Kidney (tissue), 14 donors: Measurements from ENCODE around the gene ZMYM4. TPM values are rescaled to one million over a fixed set of nuclear protein-coding genes. Genes with fewer than 3 reads are reported as not detected.

ENCODE experiments used
- DNase-seq, 5 donors: peaks; one replicate each; pipeline ENCODE4 v3.0.0-alpha.2; 2013 to 2020
- FAIRE-seq: peaks from 2 replicates; lab custom pipeline; 2012; peaks lifted over from hg19 to GRCh38; lab: Jason Lieb, UNC
- H3K27ac ChIP-seq, 2 donors: one replicate each; pipeline ENCODE4 v1.7.0; 2013; ENCODE audit warnings: low read depth in 2 of 2, low read length in 2 of 2, inconsistent platforms in 1 of 2
- H3K27me3 ChIP-seq: one replicate; pipeline ENCODE4 v1.7.1; 2013; ENCODE audit warnings: low read length, inconsistent platforms; ENCODE audit not compliant: control insufficient read depth, insufficient read depth
- H3K36me3 ChIP-seq, 3 donors: one replicate each; pipeline versions ENCODE4 v1.7.0 to v1.7.1; 2013; ENCODE audit warnings: low read length in 3 of 3, control low read depth in 1 of 3, inconsistent platforms in 1 of 3; ENCODE audit not compliant: insufficient read depth in 3 of 3, control insufficient read depth in 2 of 3
- H3K4me1 ChIP-seq, 3 donors: one replicate each; pipeline versions ENCODE4 v1.7.0 to v1.7.1; 2013; ENCODE audit warnings: low read length in 3 of 3, inconsistent platforms in 1 of 3, low read depth in 1 of 3; ENCODE audit not compliant: control insufficient read depth in 2 of 3, insufficient read depth in 2 of 3
- H3K4me3 ChIP-seq, 3 donors: one replicate each; pipeline versions ENCODE4 v1.7.0 to v1.8.1; 2013; ENCODE audit warnings: low read length in 3 of 3, control low read depth in 1 of 3, inconsistent platforms in 1 of 3
- H3K9ac ChIP-seq, 3 donors: one replicate each; pipeline versions ENCODE4 v1.7.0 to v1.7.1; 2013; ENCODE audit warnings: low read length in 3 of 3, control low read depth in 1 of 3, inconsistent platforms in 1 of 3
- H3K9me3 ChIP-seq, 3 donors: one replicate each; pipeline versions ENCODE4 v1.7.0 to v1.7.1; 2013; ENCODE audit warnings: low read length in 3 of 3, control low read depth in 1 of 3, inconsistent platforms in 1 of 3; ENCODE audit not compliant: control insufficient read depth in 2 of 3, insufficient read depth in 1 of 3
- CTCF ChIP-seq: IDR thresholded peaks from 3 replicates; pipeline ENCODE4 v1.5.1; 2012; ENCODE audit warnings: mild to moderate bottlenecking, moderate library complexity, borderline replicate concordance; ENCODE audit not compliant: insufficient read depth; ENCODE audit errors: extremely low read depth
- intact Hi-C: fragments of 100-400 bp; cut with DNase I; formaldehyde crosslinking; loops from one replicate; pipeline ENCODE4 v1.11.1; 2022
- polyA plus RNA-seq: library from polyadenylated mRNA; stranded (reverse); fragments of 350-450 nt; fragmentation: Illumina TruSeq; extraction: RNeasy Lipid Tissue Mini Kit (QIAGEN cat#74804); gene quantifications from one replicate; pipeline ENCODE4 v1.2.3, GENCODE V29; 2014; ENCODE audit warnings: low read depth, low replicate concordance; ENCODE audit not compliant: insufficient read depth
- total RNA-seq: library from RNA; stranded (reverse); fragmentation: NEBNext Ultra II Directional; extraction: Animal tissue kit (Norgen Biotek cat#: 25700); gene quantifications from one replicate; pipeline ENCODE4 v1.2.1, GENCODE V29; 2021
- donor health status: control.
- donor health status: control.
- donor health status: control.
- donor health status: control.
- donor health status: control.
- donor health status: DM: yes; HTN: yes; CAD: no.
- donor health status: Normal renal cell carcinoma (clear cell type).

ZMYM4 gene
- total and polyA plus RNA-seq, 2 donors from 2014 or later, result 11.2 to 64.4 TPM

- TF ChIP-seq CTCF, result no peak
- DNase-seq (peak in 2 of 5 donors; percentile 15 to 20), FAIRE-seq (no peak)
- intact Hi-C loops, result no loop called here
- no peak overlapping the region for H3K27ac ChIP-seq
- no peak overlapping the region for H3K4me3 ChIP-seq
- H3K36me3 ChIP-seq, result no peaks in the 10 kb centered on the region
- H3K4me1 ChIP-seq, result peaks cover 0 to 7% (median 0%) of the 10 kb centered on the region in 3 donors
- no peaks in the 10 kb centered on the region for H3K9me3 ChIP-seq
- H3K27me3 ChIP-seq, result no peaks in the 10 kb centered on the region
- H3K9ac ChIP-seq, result no peak overlapping the region
These were observed 51.6 kb downstream of the ZMYM4 start for GRCh38 chr1:35319988-35320713.

- H3K4me1 ChIP-seq, result peaks cover 0 to 7% (median 0%) of the 10 kb centered on the region in 3 donors
- no peak overlapping the region for H3K4me3 ChIP-seq
- no peaks in the 10 kb centered on the region for H3K9me3 ChIP-seq
- no peak overlapping the region for H3K9ac ChIP-seq
- TF ChIP-seq CTCF, result no peak
- DNase-seq (no peak), FAIRE-seq (peak; percentile 35)
- no peaks in the 10 kb centered on the region for H3K27me3 ChIP-seq
- H3K36me3 ChIP-seq, result no peaks in the 10 kb centered on the region
- no peak overlapping the region for H3K27ac ChIP-seq
- intact Hi-C loops, result no loop called here
These were observed 52.4 kb downstream of the ZMYM4 start for GRCh38 chr1:35320937-35321336.

GRCh38 chr1:35324486-35324885, 56.0 kb downstream of the ZMYM4 start:
- no peaks in the 10 kb centered on the region for H3K9me3 ChIP-seq
- no peaks in the 10 kb centered on the region for H3K27me3 ChIP-seq
- no peak for TF ChIP-seq CTCF
- no peak overlapping the region for H3K27ac ChIP-seq
- no peak overlapping the region for H3K4me3 ChIP-seq
- H3K4me1 ChIP-seq, result peaks cover 0 to 7% (median 0%) of the 10 kb centered on the region in 3 donors
- DNase-seq (no peak), FAIRE-seq (no peak)
- intact Hi-C loops, result no loop called here
- no peaks in the 10 kb centered on the region for H3K36me3 ChIP-seq
- no peak overlapping the region for H3K9ac ChIP-seq
